Measurements from ENCODE around the gene RPL7A. TPM values are rescaled to one million over a fixed set of nuclear protein-coding genes. Genes with fewer than 3 reads are reported as not detected.

The RPL7A gene
- total RNA-seq, 1 donor from 2014 or later = 977 TPM

DNA sequence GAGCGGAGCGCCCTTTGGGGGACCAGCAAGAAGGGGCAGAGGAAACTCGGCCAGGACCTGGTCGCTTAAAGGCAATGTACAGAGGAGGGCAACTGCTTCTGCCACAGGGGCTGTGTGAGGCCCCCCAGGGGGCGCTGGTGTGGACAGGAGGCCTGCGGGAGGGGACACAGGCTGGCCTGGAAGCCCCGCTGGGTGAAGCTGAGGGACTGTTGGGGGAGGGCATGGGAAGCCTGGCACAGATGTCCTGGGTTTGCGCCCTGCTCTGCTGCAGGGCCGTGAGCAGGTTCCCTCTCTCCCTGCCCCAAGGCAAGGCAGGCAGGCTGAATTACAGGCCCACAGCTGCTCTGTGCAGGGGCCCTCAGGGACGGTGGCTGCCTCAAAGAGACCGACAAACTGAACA, 5.4 kb upstream of the RPL7A start:
- ATAC-seq = no peak
- intact Hi-C loops (cut with DNase I) = no loop called here
- no peak for DNase-seq (ENCODE audit: missing footprints)

DNA sequence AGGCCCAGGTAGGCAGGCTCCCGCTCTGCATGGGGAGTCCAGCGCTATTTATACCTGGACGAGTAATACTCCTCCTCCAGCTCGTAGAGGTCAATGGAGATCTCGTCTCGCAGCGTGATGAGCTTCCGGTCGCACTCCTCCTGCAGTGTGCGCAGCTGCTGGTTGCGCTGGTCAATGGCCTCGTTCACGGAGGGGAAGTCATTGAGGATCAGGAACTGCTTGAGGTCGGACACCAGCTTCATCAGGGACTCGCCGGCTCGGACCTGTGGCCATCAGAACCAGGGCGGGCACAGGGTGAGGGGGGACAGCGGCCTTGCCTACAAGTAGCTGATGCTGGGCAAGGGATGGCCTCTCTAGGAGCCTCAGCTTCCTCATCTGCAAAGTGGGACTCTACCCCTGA, 3.9 kb upstream of the RPL7A start:
- DNase-seq (ENCODE audit: missing footprints) (no peak), ATAC-seq (no peak)
- intact Hi-C loops (cut with DNase I) = no loop called here

DNA sequence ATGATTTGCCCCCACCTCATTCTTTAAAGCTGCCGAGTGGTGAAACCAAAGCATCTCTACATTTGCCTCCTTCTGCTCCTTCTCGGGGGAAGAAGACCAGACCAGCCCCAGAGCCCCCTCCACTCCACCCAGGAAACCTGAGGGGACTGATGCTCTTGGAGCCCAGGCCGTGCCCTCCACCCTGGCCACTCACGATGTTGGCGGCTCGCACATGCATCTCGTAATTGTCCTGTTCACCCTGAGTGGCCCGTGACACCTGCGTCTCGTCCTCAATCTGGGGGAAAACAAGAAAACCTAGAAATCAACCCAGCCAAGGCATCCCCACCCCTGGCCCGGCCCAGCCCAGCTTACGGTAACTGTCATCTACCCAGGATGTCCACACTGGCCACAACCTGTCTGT, 3.0 kb upstream of the RPL7A start:
- DNase-seq (ENCODE audit: missing footprints) = no peak
- no peak for ATAC-seq
- intact Hi-C loops (cut with DNase I) = no loop called here

DNA sequence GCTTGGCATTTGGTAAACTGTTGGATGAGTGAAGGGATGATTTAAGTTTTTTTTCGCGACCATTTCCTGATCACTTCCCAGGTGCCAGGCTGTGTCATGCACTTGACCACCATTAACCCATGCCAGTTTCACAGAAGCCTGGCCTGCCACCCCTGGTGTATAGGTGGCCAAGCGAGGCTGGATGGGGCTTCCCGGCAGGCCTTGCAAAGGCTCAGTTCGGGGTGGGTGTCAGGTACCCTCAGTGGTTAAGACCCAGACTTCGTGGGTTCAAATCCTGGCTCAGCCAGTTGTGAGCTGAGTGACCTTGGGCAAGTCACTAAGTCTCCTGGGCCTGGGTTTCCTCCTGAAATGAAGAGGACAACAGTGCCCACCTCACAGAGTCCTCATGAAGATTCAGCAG, 2.4 kb upstream of the RPL7A start:
- intact Hi-C loops (cut with DNase I) = no loop called here
- DNase-seq (ENCODE audit: missing footprints) = no peak
- ATAC-seq = no peak

DNA sequence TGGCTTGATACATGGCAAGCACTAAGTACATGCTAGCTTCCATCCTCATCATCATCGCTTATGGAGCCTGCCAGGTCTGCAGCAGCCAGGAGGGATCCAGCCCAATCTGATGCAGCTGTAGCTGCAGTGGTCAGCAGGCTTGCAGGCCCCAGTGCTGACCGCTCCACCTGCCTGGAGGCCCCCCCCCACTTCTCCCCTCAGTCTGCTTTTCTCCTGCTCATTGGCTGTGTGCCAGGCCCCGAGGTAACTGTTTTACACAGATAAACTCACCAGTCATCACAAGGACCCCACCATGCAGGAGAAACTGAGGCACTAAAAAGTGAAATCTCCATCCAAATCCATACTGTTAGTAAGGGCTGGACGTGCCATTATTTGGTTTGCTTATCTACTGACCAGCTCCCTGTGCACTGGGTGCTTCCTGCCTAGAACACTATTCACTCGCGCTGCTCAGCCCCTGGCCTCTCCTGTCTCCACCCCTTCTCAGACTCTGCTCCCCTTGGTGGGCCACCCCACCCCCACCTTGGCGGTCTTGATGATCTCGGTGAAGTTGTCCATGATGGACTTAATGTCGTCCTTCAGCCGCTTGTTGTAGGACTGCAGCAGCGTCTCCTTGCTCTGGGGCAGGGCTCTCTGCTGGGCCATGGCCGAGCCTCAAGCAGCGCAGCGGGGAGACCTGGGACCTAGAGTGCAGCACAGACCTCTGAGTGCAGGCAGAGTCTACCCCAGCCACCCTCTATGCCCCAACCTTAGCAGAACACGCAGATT, 1.8 kb upstream of the RPL7A start:
- intact Hi-C loops (cut with DNase I) = no loop called here
- no peak for DNase-seq (ENCODE audit: missing footprints)
- no peak for ATAC-seq

DNA sequence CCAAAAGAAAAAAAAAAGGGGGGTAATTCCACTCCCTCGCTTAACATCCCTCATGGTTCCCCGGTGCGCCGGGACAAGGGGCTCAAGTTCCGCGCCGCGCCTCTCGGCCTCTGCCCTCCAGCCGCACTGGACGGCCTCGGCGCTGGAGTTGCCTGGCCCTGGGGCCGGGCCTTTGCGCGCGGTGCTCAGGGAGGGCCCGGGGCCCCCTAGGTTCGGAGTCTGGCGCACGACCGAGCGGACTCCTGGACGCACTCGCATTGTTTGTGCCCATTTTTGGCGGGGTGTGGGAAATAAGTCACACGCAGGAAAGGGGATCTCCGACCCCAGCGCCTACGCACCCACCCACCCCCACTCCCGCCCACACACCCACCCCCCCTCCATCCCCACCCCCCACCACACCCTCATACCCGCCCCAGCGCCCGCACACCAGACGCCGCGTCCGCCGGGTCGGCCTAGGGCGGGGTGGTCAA, 468 bp upstream of the RPL7A start:
- peak; percentile 59 for ATAC-seq
- intact Hi-C loops (cut with DNase I) = loop anchor here (1.0 kb wide), 1 partner anchor 11 kb away; the partner anchor contains the start of gene SURF6
- no peak for DNase-seq (ENCODE audit: missing footprints)

DNA sequence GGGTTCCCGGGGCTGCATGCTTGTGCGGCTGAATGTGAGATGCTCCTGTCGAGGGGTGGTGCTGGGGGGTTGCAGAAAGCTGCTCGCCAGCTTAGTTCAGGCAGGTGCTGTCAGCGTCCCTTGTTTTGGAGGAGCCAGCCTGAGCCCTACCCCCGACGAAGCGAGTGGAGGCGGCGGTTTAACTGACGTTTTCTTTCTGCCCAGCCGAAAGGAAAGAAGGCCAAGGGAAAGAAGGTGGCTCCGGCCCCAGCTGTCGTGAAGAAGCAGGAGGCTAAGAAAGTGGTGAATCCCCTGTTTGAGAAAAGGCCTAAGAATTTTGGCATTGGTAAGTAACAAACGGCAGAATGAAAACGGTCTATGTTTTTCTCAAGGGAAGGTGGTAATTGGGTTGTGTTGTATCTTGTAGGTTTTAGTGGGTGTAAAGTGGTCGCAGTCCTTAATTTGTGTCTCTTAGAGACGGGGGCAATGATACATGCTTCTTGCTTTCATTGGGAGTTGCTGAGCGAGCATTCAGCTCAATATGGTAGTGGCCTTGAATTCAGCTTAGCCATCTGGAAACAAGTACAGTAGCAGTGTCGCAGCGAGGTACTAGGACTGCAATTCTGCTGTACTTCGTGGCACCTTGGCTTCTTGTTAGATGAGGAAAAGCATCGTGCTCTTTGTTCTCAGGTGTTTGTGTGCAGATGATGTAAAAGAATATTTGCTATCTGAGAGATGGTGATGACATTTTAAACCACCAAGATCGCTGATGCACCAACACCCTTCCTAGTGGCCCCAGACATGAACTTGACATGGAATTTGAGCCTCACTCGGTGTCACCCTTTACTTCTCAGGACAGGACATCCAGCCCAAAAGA, 928 bp downstream of the RPL7A start:
- ATAC-seq = no peak
- intact Hi-C loops (cut with DNase I) = no loop called here

DNA sequence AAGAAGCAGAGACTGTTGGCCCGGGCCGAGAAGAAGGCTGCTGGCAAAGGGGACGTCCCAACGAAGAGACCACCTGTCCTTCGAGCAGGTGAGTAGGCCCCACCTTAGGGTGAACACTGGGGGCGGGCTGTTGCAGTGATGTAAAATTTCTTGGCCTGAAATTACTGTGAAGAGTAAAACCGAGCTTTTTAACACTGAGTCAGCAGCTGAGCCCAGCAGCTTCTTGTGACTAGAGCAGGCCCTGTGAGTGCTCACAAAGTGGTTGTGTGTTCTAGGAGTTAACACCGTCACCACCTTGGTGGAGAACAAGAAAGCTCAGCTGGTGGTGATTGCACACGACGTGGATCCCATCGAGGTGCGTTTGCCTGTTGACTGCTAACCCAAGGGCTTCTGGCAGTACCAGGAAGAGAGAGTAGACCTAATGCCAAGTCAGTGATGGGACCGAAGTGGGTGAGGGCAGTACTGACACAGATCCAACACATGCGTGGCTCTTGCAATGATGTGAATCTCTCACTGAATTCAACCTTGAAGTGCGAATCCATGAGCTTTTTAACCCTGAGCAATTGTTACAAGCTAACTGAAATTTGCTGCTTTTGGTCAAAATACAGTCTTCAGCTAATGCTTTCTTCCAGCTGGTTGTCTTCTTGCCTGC, 2.1 kb downstream of the RPL7A start:
- ATAC-seq = no peak
- no peak for DNase-seq (ENCODE audit: missing footprints)
- intact Hi-C loops (cut with DNase I) = loop anchor here (10.0 kb wide), 1 partner anchor 315 kb away; the partner anchor contains the start of gene GTF3C5

More for the DNA sequence above, 928 bp downstream of the RPL7A start:
- no peak for DNase-seq (ENCODE audit: missing footprints)

DNA sequence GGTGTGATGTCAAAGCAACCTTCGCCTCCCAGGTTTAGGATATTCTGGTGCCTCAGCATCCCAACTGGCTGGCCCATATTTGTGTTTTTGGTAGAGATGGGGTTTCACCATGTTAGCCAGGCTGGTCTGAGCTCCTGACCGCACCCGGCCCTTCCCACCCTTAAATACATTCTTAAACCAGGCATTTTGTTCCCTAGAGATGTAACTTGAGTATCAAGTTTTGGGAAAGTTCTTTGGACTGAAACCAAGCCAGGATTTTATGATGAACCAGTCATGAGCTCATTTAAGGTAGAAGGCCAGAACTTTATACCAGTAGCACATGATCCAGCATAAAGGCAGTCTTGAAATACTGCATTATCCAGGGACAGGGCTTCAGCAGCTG, 3.5 kb downstream of the RPL7A start:
- no peak for ATAC-seq
- intact Hi-C loops (cut with DNase I) = loop anchor here (10.0 kb wide), 1 partner anchor 317 kb away; the partner anchor contains the start of gene GTF3C5
- DNase-seq (ENCODE audit: missing footprints) = no peak

DNA sequence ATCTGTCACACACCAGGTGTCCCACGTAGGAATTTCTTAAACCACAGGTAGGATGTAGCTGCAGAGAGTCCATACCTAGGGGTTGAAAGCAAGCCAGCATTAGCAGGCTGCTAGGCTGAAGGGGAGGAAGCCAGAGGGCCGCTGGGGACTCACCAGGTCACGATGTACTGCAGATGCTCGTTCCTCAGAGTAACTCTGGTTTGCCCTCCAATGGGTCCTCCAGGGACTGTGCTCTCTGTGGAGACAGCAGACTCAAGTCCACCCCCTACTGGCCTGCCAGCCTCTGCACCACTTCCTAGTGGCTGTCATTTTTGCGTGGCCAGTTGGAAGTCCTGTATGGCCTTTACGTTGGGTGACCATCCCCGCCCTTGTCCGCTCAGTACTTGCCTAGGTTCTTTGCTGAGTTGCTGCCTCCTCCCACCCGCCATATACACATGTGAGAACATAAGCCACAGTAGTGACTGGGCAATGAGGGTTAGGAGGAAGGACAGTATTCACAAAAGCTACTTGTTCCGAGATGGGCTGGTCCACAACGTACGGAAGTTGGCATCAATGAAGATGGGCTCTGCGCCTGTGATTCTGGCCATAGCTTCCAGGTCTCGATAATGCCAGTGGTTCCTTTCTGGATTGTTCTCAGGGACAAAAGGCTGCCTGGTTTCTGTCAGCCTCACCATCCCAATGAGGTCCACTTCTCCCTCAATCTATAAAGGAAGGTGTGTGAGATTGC, 4.1 kb downstream of the RPL7A start:
- intact Hi-C loops (cut with DNase I) = loop anchor here (10.0 kb wide), 1 partner anchor 317 kb away; the partner anchor contains the start of gene GTF3C5
- DNase-seq (ENCODE audit: missing footprints) = no peak

DNA sequence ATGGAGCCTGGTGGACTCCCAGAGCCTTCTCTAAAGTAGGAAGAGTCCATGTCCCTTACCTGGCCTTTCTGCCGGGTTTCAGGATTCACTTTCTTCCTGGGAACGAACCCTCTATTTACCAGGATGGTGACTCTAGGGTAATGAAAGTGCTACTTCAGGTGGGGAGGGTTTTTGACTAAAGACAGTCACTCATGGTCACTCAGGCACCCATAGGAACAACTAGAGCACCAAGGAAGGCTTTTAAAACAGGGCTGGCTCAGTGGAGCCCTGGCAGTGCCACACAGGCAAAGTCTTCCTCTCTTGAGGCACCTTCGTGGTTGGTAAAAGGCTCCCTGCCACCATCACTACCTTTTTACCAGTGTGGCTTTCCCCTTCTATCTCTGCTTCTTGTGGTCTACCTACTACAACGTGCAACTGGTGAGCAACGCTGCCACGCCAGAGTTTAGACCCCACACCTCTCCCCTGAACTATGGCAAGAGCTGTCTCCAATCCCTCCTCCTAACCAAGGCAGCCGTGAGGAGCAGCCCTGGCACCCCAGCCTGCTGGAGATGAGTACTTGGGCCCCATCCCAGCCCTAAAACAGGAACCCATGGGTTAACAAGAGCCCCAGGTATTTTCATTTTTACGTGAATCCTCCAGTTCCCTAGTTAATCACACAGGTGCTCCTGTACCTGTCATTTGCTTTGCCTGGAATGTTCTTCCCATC, 4.8 kb downstream of the RPL7A start:
- intact Hi-C loops (cut with DNase I) = loop anchor here (10.0 kb wide), 1 partner anchor 318 kb away; the partner anchor contains the start of gene GTF3C5
- DNase-seq (ENCODE audit: missing footprints) (no peak), ATAC-seq (no peak)

More for the DNA sequence above, 4.1 kb downstream of the RPL7A start:
- no peak for ATAC-seq

DNA sequence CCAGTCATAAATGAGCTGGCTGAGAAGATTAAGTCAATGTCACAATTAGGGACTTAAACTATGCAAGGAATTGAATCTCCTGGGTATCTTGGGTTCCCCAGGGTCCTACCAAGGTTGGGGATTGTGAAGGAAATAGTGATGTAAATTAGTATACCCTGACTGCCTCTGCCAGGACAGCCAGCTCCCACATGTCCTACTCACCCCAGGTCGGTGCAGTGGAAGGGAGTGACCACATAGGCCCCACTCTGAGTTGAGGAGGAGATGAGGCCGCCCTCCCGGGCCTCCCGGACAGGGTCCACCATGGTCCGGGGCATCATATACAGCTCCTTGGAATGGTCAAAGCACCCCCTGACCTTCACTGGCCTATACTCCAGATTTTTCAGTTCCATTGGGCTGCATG, 5.5 kb downstream of the RPL7A start:
- DNase-seq (ENCODE audit: missing footprints) (no peak), ATAC-seq (no peak)
- intact Hi-C loops (cut with DNase I) = loop anchor here (10.0 kb wide), 1 partner anchor 319 kb away; the partner anchor contains the start of gene GTF3C5

DNA sequence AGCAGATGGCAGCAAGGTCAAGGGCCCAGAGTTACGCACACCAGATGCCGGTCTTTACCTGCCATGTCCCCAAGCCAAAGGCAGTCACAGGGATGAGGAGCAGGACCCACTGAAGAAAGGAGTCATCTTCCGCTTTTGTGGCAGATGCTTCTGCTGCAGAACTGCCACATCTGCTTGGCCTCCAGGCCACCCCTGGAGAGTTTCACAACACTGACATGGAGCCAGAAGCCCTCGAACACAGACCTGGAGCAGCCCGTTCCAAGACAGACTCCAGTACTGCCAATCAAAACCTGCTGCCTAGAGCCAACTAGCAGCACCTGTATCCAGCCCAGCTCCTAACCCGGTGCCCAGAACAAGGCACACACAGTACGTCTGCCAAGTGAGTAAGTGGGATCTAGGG, 6.7 kb downstream of the RPL7A start:
- ATAC-seq (no peak), DNase-seq (ENCODE audit: missing footprints) (no peak)
- intact Hi-C loops (cut with DNase I) = loop anchor here (10.0 kb wide), 1 partner anchor 320 kb away; the partner anchor contains the start of gene GTF3C5

DNA sequence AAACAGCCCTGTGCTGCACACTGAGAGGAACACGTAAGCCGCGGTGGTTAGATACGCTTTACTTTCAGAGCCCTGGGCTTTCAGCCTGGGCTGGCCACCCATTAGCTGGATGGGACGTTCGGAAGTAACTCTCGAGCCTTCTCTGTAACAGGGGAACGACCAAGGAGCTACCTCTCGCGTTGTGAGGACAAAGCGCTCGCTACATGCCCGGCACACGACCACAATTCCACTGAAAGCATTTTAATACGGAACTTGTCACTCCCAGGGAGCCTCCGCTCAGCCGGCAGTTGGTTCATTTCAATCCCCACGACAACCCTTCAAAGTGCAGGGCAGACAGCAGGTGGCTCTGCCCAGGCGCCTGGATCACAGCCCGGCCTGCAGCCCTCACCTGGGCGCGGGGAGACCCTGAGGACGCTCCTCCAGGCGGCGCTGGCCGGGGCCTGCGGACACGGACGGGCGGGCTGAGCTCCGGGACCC, 7.9 kb downstream of the RPL7A start:
- intact Hi-C loops (cut with DNase I) = loop anchor here (10.0 kb wide), 1 partner anchor 321 kb away; the partner anchor contains the start of gene GTF3C5
- ATAC-seq = peak; percentile 1
- no peak for DNase-seq (ENCODE audit: missing footprints)

DNA sequence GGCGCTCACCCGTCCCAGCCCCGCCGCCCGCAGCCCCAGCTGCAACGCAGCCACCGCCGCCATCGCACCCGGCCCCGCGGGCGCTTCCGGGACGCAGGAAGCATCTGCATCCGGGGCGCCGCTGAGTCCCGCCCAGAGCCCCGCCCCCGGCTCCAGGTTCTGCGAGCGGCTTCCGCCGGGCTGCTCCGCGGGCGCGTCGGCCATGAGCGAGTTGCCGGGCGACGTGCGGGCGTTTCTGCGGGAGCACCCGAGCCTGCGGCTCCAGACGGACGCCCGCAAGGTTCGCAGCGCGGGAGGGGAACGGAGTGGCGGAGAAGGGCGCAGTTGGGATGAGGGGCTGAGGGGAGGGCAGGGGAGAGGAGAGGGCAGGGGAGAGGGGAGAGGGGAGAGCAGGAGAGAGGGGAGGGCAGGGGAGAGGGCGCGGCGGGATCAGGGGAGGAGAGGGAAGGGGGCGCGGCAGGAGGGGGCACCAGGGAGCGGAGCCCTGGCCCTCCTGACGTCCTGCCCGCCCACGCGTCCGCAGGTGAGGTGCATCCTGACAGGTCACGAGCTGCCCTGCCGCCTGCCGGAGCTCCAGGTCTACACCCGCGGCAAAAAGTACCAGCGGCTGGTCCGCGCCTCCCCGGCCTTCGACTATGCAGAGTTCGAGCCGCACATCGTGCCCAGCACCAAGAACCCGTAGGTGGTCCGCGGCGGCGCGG, 8.5 kb downstream of the RPL7A start, which contains the start of the genes SURF1 and SURF2:
TSS of gene SURF1 (minus strand) at position 97 of the 701 bp plus-strand sequence. CDS start at position 63, 34 bp downstream.
TSS of gene SURF2 (plus strand) at position 160 of the 701 bp plus-strand sequence. CDS start at position 203, 43 bp downstream.
- peak; percentile 93 for ATAC-seq
- intact Hi-C loops (cut with DNase I) = loop anchor here (10.0 kb wide), 1 partner anchor 322 kb away; the partner anchor contains the start of gene GTF3C5

DNA sequence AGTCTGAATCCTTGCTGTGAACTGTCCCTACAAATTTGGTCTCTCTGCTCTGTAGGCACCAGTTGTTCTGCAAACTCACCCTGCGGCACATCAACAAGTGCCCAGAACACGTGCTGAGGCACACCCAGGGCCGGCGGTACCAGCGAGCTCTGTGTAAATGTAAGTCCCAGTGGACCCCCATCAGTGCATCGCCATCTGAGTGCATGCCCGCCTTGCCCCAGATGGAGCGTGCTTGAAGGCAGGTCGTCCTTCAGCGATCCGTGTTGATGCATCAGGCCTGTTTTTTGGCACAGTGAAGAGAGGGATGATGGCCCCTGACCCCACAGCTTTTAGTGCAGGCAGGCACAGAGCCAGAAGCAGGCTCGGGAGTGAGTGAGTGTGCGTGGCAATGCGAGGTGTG, 9.6 kb downstream of the RPL7A start:
- intact Hi-C loops (cut with DNase I) = loop anchor here (10.0 kb wide), 1 partner anchor 323 kb away; the partner anchor contains the start of gene GTF3C5
- DNase-seq (ENCODE audit: missing footprints) (no peak), ATAC-seq (no peak)

More for the DNA sequence above, 8.5 kb downstream of the RPL7A start, which contains the start of the genes SURF1 and SURF2:
- peak; percentile 96 for DNase-seq (ENCODE audit: missing footprints)
